Stimulated activated CD8-positive, alpha-beta memory T cell treated with anti-CD3 and anti-CD28 coated beads, Interleukin-12 subunit alpha, Interleukin-12 subunit beta, amount 100 ng/mL, for 24 hours (primary cell): ENCODE results near the gene SLC12A7.

Source experiments
- DNase-seq: peaks from one replicate; pipeline ENCODE4 v3.0.0-alpha.2; 2020; ENCODE audit errors: extremely low read depth

Gene SLC12A7

GRCh38 chr5:1019001-1019905 is 92.6 kb downstream of the SLC12A7 start:
- DNase-seq, result no peak

GRCh38 chr5:1018596-1018995 is 93.3 kb downstream of the SLC12A7 start:
- DNase-seq, result no peak

GRCh38 chr5:1017691-1018455 is 94.0 kb downstream of the SLC12A7 start:
- no peak for DNase-seq

GRCh38 chr5:1017056-1017455 is 94.8 kb downstream of the SLC12A7 start:
- no peak for DNase-seq

GRCh38 chr5:1016476-1016875 is 95.4 kb downstream of the SLC12A7 start:
- no peak for DNase-seq

GRCh38 chr5:1016036-1016435 is 95.8 kb downstream of the SLC12A7 start:
- no peak for DNase-seq

- no peak for DNase-seq
These were observed 96.4 kb downstream of the SLC12A7 start for GRCh38 chr5:1015507-1015906.

GRCh38 chr5:1014781-1015221 is 97.1 kb downstream of the SLC12A7 start:
- DNase-seq, result no peak

- no peak for DNase-seq
These were observed 97.5 kb downstream of the SLC12A7 start for GRCh38 chr5:1014346-1014745.

GRCh38 chr5:1013948-1014301 is 97.9 kb downstream of the SLC12A7 start:
- DNase-seq, result no peak

- DNase-seq, result no peak
These were observed 98.5 kb downstream of the SLC12A7 start for GRCh38 chr5:1013238-1013947.

- no peak for DNase-seq
These were observed 99.0 kb downstream of the SLC12A7 start for GRCh38 chr5:1012900-1013237.

GRCh38 chr5:1012313-1012841 is 99.5 kb downstream of the SLC12A7 start:
- DNase-seq, result no peak

- DNase-seq, result no peak
These were observed 100.0 kb downstream of the SLC12A7 start for GRCh38 chr5:1011741-1012312.

GRCh38 chr5:1011226-1011631 is 100.6 kb downstream of the SLC12A7 start:
- no peak for DNase-seq

- DNase-seq, result no peak
These were observed 101.2 kb downstream of the SLC12A7 start for GRCh38 chr5:1010641-1011046.

- no peak for DNase-seq
These were observed 101.7 kb downstream of the SLC12A7 start for GRCh38 chr5:1010181-1010510.

GRCh38 chr5:1009359-1010180 is 102.3 kb downstream of the SLC12A7 start:
- DNase-seq, result no peak

GRCh38 chr5:1008451-1009358 is 103.2 kb downstream of the SLC12A7 start, which contains the start of gene NKD2:
TSS of gene NKD2 (plus strand) at chr5:1008802. CDS start at chr5:1009058, 256 bp downstream.
- no peak for DNase-seq
